ENCODE results near the gene PML. TPM values are rescaled to one million over a fixed set of nuclear protein-coding genes. Genes with fewer than 3 reads are reported as not detected.

PML gene
- total and polyA plus RNA-seq, 4 donors: 33.9 to 80.5 (median 60.8) TPM

DNA sequence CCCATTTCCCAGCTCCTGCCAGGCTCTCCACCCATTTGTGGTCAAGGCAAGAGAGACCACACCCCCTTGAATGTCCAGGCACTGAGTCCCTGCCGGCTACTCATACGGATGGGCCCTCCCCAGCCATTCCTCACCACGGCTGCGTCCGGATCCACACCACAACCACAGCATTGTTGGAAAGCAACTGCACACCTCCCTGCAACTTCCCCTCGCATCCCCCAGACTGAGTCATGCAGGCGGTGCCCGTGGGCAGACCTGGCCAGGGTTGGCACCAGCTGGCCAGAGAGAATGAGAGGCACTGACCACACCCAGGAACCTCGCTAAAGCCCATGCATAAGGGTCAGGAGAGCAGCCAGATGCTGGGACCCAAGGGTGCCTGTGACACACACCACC is 37.8 kb upstream of the PML start:
- H3K27me3 ChIP-seq (ENCODE audit: control insufficient read depth in 3 of 3, insufficient read depth in 3 of 3, low read length in 2 of 3): no peaks in the 10 kb centered on the region
- H3K27ac ChIP-seq (ENCODE audit: low read depth in 1 of 2, low read length in 1 of 2): no peak overlapping the region
- H3K36me3 ChIP-seq (ENCODE audit: control insufficient read depth in 4 of 4, insufficient read depth in 4 of 4, low read length in 4 of 4): peaks cover 0 to 11% (median 0%) of the 10 kb centered on the region in 4 donors
- H3K9me3 ChIP-seq (ENCODE audit: control insufficient read depth in 4 of 4, insufficient read depth in 3 of 4, low read length in 3 of 4): no peaks in the 10 kb centered on the region
- no peak for DNase-seq
- ATAC-seq (ENCODE audit: insufficient read depth, low FRiP score): peak; percentile 37
- peaks cover under 1 to 5% (median 3%) of the 10 kb centered on the region in 5 donors for H3K4me1 ChIP-seq (ENCODE audit: control insufficient read depth in 5 of 5, insufficient read depth in 5 of 5, low read length in 5 of 5)
- no peak overlapping the region for H3K9ac ChIP-seq (ENCODE audit: insufficient read depth in 1 of 2, low read length in 2 of 2)
- H3K4me3 ChIP-seq: no peak overlapping the region
- TF ChIP-seq, protein P1, sequence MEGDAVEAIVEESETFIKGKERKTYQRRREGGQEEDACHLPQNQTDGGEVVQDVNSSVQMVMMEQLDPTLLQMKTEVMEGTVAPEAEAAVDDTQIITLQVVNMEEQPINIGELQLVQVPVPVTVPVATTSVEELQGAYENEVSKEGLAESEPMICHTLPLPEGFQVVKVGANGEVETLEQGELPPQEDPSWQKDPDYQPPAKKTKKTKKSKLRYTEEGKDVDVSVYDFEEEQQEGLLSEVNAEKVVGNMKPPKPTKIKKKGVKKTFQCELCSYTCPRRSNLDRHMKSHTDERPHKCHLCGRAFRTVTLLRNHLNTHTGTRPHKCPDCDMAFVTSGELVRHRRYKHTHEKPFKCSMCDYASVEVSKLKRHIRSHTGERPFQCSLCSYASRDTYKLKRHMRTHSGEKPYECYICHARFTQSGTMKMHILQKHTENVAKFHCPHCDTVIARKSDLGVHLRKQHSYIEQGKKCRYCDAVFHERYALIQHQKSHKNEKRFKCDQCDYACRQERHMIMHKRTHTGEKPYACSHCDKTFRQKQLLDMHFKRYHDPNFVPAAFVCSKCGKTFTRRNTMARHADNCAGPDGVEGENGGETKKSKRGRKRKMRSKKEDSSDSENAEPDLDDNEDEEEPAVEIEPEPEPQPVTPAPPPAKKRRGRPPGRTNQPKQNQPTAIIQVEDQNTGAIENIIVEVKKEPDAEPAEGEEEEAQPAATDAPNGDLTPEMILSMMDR (IDR thresholded peaks at IDR 0.05; ENCODE audit: control extremely low read depth, extremely low read depth): no peak
- 15 to 30% methylated on average over 9 of the region's 9 CpGs for WGBS, 2 donors

DNA sequence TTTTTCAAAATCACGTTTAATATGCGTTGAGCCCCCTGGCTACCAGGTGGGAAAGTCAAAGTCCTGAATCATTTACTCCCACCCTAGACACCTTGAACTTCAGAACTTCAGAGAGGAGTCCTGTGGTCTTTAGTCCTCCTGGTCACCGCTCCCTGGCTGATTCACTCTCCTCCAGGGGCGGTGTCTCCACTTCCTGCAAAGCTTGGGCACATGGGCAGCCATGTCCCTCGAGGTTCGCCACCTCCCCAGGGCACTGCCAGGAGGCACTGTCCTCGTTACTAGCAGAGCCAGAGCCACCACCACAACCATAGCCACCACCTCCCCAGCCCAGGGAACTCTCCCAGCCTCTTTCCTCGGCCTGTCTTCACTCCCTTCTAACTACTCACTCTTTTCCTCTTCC is 37.2 kb upstream of the PML start:
- TF ChIP-seq, protein P1 (IDR thresholded peaks at IDR 0.05; ENCODE audit: control extremely low read depth, extremely low read depth): no peak
- peak in 1 of 3 donors; percentile 6 for DNase-seq
- 70% methylated on average over 8 of the region's 8 CpGs for WGBS, 2 donors
- Histone ChIP-seq H3K36me3 (ENCODE audit: control insufficient read depth in 4 of 4, insufficient read depth in 4 of 4, low read length in 4 of 4) (peaks cover 0 to 5% (median 0%) of the 10 kb centered on the region in 4 donors), H3K4me1 (ENCODE audit: control insufficient read depth in 5 of 5, insufficient read depth in 5 of 5, low read length in 5 of 5) (peaks cover 0 to 2% (median 0%) of the 10 kb centered on the region in 5 donors), H3K9me3 (ENCODE audit: control insufficient read depth in 4 of 4, insufficient read depth in 3 of 4, low read length in 3 of 4) (no peaks in the 10 kb centered on the region), H3K27ac (ENCODE audit: low read depth in 1 of 2, low read length in 1 of 2) (no peak overlapping the region), H3K4me3 (no peak overlapping the region), H3K27me3 (ENCODE audit: control insufficient read depth in 3 of 3, insufficient read depth in 3 of 3, low read length in 2 of 3) (no peaks in the 10 kb centered on the region), H3K9ac (ENCODE audit: insufficient read depth in 1 of 2, low read length in 2 of 2) (no peak overlapping the region)
- no peak for ATAC-seq (ENCODE audit: insufficient read depth, low FRiP score)

DNA sequence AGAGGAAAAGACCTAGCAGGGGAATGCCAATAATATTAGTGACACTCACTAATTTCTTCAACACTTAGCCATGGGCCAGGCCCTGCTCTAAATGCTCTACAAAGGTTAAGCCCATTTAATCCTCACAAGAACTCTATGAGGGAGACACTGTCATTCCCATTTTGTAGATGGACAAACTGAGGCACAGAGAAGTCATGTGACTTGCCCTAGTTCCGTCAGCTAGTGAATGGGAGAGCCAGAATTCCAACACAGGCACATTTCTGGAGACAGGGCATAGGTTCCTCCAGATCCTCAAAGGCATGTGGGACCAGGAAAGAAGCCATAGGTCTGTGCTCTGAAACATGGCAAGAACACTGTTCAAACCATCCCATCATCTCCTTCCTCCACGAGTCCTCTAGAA is 36.7 kb upstream of the PML start:
- peaks cover 0 to under 1% (median 0%) of the 10 kb centered on the region in 4 donors for H3K36me3 ChIP-seq (ENCODE audit: control insufficient read depth in 4 of 4, insufficient read depth in 4 of 4, low read length in 4 of 4)
- no peaks in the 10 kb centered on the region for H3K9me3 ChIP-seq (ENCODE audit: control insufficient read depth in 4 of 4, insufficient read depth in 3 of 4, low read length in 3 of 4)
- no peak overlapping the region for H3K27ac ChIP-seq (ENCODE audit: low read depth in 1 of 2, low read length in 1 of 2)
- TF ChIP-seq, protein P1 (IDR thresholded peaks at IDR 0.05; ENCODE audit: control extremely low read depth, extremely low read depth): no peak
- H3K27me3 ChIP-seq (ENCODE audit: control insufficient read depth in 3 of 3, insufficient read depth in 3 of 3, low read length in 2 of 3): no peaks in the 10 kb centered on the region
- H3K4me3 ChIP-seq: no peak overlapping the region
- H3K9ac ChIP-seq (ENCODE audit: insufficient read depth in 1 of 2, low read length in 2 of 2): no peak overlapping the region
- WGBS, 2 donors: 86% methylated on average over 2 of the region's 2 CpGs
- peaks cover 0 to 5% (median 0%) of the 10 kb centered on the region in 5 donors for H3K4me1 ChIP-seq (ENCODE audit: control insufficient read depth in 5 of 5, insufficient read depth in 5 of 5, low read length in 5 of 5)
- DNase-seq (no peak), ATAC-seq (ENCODE audit: insufficient read depth, low FRiP score) (no peak)

DNA sequence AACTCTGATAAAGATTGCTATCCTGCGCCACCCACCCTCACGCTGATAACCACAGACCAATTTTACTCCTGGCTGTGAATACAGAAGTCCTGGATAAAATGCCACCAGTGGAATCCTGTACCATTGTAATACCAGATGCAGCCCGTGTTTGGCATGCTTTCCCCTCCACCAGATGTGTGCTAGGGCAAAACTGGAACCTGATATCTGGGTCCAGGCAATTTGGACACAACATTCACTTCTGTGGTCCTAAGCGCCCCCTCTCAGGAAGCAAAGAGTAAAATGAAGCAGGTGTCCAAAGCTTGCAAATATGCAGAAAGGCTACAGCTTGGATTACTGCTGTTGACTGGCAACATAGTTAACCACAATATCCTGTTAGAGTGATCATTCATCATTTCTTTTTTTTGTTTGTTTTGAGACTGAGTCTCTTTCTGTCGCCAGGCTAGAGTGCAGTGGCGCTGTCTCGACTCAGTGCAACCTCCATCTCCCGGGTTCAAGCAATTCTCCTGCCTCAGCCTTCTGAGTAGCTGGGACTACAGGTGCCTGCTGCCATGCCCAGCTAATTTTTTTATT is 35.4 kb upstream of the PML start:
- DNase-seq (peak in 1 of 3 donors; percentile 11), ATAC-seq (ENCODE audit: insufficient read depth, low FRiP score) (no peak)
- Histone ChIP-seq H3K9me3 (ENCODE audit: control insufficient read depth in 4 of 4, insufficient read depth in 3 of 4, low read length in 3 of 4) (no peaks in the 10 kb centered on the region), H3K27ac (ENCODE audit: low read depth in 1 of 2, low read length in 1 of 2) (no peak overlapping the region), H3K9ac (ENCODE audit: insufficient read depth in 1 of 2, low read length in 2 of 2) (no peak overlapping the region), H3K4me1 (ENCODE audit: control insufficient read depth in 5 of 5, insufficient read depth in 5 of 5, low read length in 5 of 5) (peaks cover 0 to 8% (median 0%) of the 10 kb centered on the region in 5 donors), H3K27me3 (ENCODE audit: control insufficient read depth in 3 of 3, insufficient read depth in 3 of 3, low read length in 2 of 3) (no peaks in the 10 kb centered on the region), H3K36me3 (ENCODE audit: control insufficient read depth in 4 of 4, insufficient read depth in 4 of 4, low read length in 4 of 4) (no peaks in the 10 kb centered on the region), H3K4me3 (no peak overlapping the region)
- 23 to 35% methylated on average over 8 of the region's 8 CpGs for WGBS, 2 donors
- TF ChIP-seq, protein P1 (IDR thresholded peaks at IDR 0.05; ENCODE audit: control extremely low read depth, extremely low read depth): no peak

Measured in lung (tissue), 12 donors.